ENCODE results near the gene DAGLA. TPM values are rescaled to one million over a fixed set of nuclear protein-coding genes. Genes with fewer than 3 reads are reported as not detected.

The DAGLA gene
- polyA plus RNA-seq, 1 experiment, result 2.5 TPM

- ChIA-PET POLR2A (no interaction called here), CTCF (interaction anchor here (1.1 to 1.5 kb wide), 2 partner anchors 7 to 32 kb away, joined by 5 read pairs; no protein-coding TSS in a partner anchor)
- no peak for TF ChIP-seq CTCF (IDR thresholded peaks at IDR 0.05; ENCODE audit: insufficient read depth, low read depth, low read length)
- Histone ChIP-seq H3K36me3 (ENCODE audit: control insufficient read depth, insufficient read depth, low read length) (no peaks in the 10 kb centered on the region), H3K27me3 (ENCODE audit: control insufficient read depth, insufficient read depth, low read length) (no peaks in the 10 kb centered on the region; the same call in 1 of the 2 replicates), H3K4me3 (ENCODE audit: low read depth, low read length) (no peak overlapping the region)
- no peak for DNase-seq (ENCODE audit: low read depth)
Observed at GRCh38 chr11:61700720-61701119, 20.5 kb downstream of the DAGLA start.

- CTCF ChIA-PET, result interaction anchor here (0.7 to 1.5 kb wide), 5 partner anchors 18 to 46 kb away, joined by 3 to 5 read pairs (median 4); no protein-coding TSS in a partner anchor
Observed at GRCh38 chr11:61701242-61701886, 21.2 kb downstream of the DAGLA start.

GRCh38 chr11:61702701-61703312, 22.6 kb downstream of the DAGLA start:
- no peak overlapping the region for H3K4me3 ChIP-seq (ENCODE audit: low read depth, low read length)
- POLR2A ChIA-PET, result no interaction called here
- CTCF ChIA-PET, result interaction anchor here (1.2 kb wide), 1 partner anchor 10 kb away, joined by 3 read pairs; no protein-coding TSS in a partner anchor
- no peaks in the 10 kb centered on the region; the same call in 1 of the 2 replicates for H3K27me3 ChIP-seq (ENCODE audit: control insufficient read depth, insufficient read depth, low read length)
- TF ChIP-seq CTCF (IDR thresholded peaks at IDR 0.05; ENCODE audit: insufficient read depth, low read depth, low read length), result no peak
- DNase-seq (ENCODE audit: low read depth), result no peak
- no peaks in the 10 kb centered on the region for H3K36me3 ChIP-seq (ENCODE audit: control insufficient read depth, insufficient read depth, low read length)

More at GRCh38 chr11:61701242-61701886, 21.2 kb downstream of the DAGLA start:
- H3K27me3 ChIP-seq (ENCODE audit: control insufficient read depth, insufficient read depth, low read length), result no peaks in the 10 kb centered on the region; the same call in 1 of the 2 replicates
- POLR2A ChIA-PET, result no interaction called here
- TF ChIP-seq CTCF (IDR thresholded peaks at IDR 0.05; ENCODE audit: insufficient read depth, low read depth, low read length), result peak; percentile 37; the same call in 1 of the 2 replicates
- no peak overlapping the region for H3K4me3 ChIP-seq (ENCODE audit: low read depth, low read length)
- no peaks in the 10 kb centered on the region for H3K36me3 ChIP-seq (ENCODE audit: control insufficient read depth, insufficient read depth, low read length)
- no peak for DNase-seq (ENCODE audit: low read depth)

GRCh38 chr11:61704838-61705237, 24.6 kb downstream of the DAGLA start:
- Histone ChIP-seq H3K27me3 (ENCODE audit: control insufficient read depth, insufficient read depth, low read length) (no peaks in the 10 kb centered on the region; the same call in 1 of the 2 replicates), H3K4me3 (ENCODE audit: low read depth, low read length) (no peak overlapping the region), H3K36me3 (ENCODE audit: control insufficient read depth, insufficient read depth, low read length) (no peaks in the 10 kb centered on the region)
- POLR2A ChIA-PET, result no interaction called here
- no peak for DNase-seq (ENCODE audit: low read depth)
- no peak for TF ChIP-seq CTCF (IDR thresholded peaks at IDR 0.05; ENCODE audit: insufficient read depth, low read depth, low read length)
- CTCF ChIA-PET, result interaction anchor here (0.6 to 1.4 kb wide), 4 partner anchors 10 to 28 kb away, joined by 3 to 4 read pairs (median 3); no protein-coding TSS in a partner anchor

Data from BJ (cell line).